PC-9 (cell line): Measurements from ENCODE around the gene CHRD. TPM values are rescaled to one million over a fixed set of nuclear protein-coding genes. Genes with fewer than 3 reads are reported as not detected.

Experiments
- BruUV-seq: library from RNA; stranded (reverse); fragments of 400-500 nt; replicated peaks from 2 replicates; lab custom pipeline; 2021; lab: Mats Ljungman, UMichigan
- CTCF ChIA-PET: fragments of 300-600 bp; sonication (Branson Sonifier 250); formaldehyde crosslinking; loops from one replicate; lab custom pipeline; 2022; ENCODE audit warnings: antibody characterized with exemption; lab: Charles Lee
- POLR2A ChIA-PET: fragments of 300-600 bp; sonication (Branson Sonifier 250); formaldehyde crosslinking; loops from one replicate; lab custom pipeline; 2022; ENCODE audit warnings: antibody characterized with exemption; ENCODE audit not compliant: unreplicated experiment; lab: Charles Lee
- DNase-seq, 2 experiments: peaks; one replicate each; pipeline versions ENCODE4 v3.0.0 to v3.0.0-alpha.2; 2015 to 2022; ENCODE audit warnings: mixed read lengths in 1 of 2
- H2AFZ ChIP-seq: fragments of 200-600 bp; sonication (generic); 2 replicates; pipeline ENCODE4 v1.8.1; 2017; ENCODE audit warnings: antibody characterized with exemption
- H3F3A ChIP-seq: fragments of 200-600 bp; sonication (generic); 2 replicates; pipeline ENCODE4 v1.8.1; 2017; ENCODE audit warnings: antibody characterized with exemption, mild to moderate bottlenecking, low read depth; ENCODE audit not compliant: insufficient read depth
- H3K27ac ChIP-seq: fragments of 200-600 bp; sonication (generic); 2 replicates; pipeline ENCODE4 v1.6.1; 2016; ENCODE audit warnings: mixed run types
- H3K27me3 ChIP-seq: fragments of 200-600 bp; sonication (generic); 2 replicates; pipeline ENCODE4 v1.6.1; 2016; ENCODE audit warnings: low read depth, mixed run types; ENCODE audit not compliant: insufficient read depth
- H3K36me3 ChIP-seq: fragments of 200-600 bp; sonication (generic); 2 replicates; pipeline ENCODE4 v1.6.1; 2016; ENCODE audit warnings: low read depth, mixed run types
- H3K4me1 ChIP-seq: fragments of 200-600 bp; sonication (generic); replicated peaks from 2 replicates; pipeline ENCODE4 v1.6.1; 2016; ENCODE audit warnings: mixed run types; ENCODE audit not compliant: insufficient read depth
- H3K4me2 ChIP-seq: fragments of 200-600 bp; sonication (generic); 2 replicates; pipeline ENCODE4 v1.6.1; 2017; ENCODE audit warnings: mixed run types
- H3K4me3 ChIP-seq: fragments of 200-600 bp; sonication (generic); 2 replicates; pipeline ENCODE4 v1.6.1; 2016; ENCODE audit warnings: mixed run types
- H3K79me2 ChIP-seq: fragments of 200-600 bp; sonication (generic); 2 replicates; pipeline ENCODE4 v1.6.1; 2017; ENCODE audit warnings: low read depth, mixed run types
- H3K9me2 ChIP-seq: fragments of 200-600 bp; sonication (generic); 2 replicates; pipeline ENCODE4 v1.8.1; 2017; ENCODE audit warnings: mild to moderate bottlenecking; ENCODE audit not compliant: insufficient read depth
- H3K9me3 ChIP-seq: fragments of 200-600 bp; sonication (generic); 2 replicates; pipeline ENCODE4 v1.8.1; 2016; ENCODE audit warnings: low read depth; ENCODE audit not compliant: insufficient read depth
- H4K20me1 ChIP-seq: fragments of 200-600 bp; sonication (generic); 2 replicates; pipeline ENCODE4 v1.8.1; 2017; ENCODE audit not compliant: insufficient read depth
- CTCF ChIP-seq: fragments of 200-600 bp; sonication (generic); conservative IDR thresholded peaks from 2 replicates; pipeline ENCODE4 v1.6.1; 2017; ENCODE audit warnings: mixed run types, antibody characterized with exemption, mild to moderate bottlenecking, moderate library complexity
- EZH2 ChIP-seq: fragments of 200-600 bp; sonication (generic); IDR thresholded peaks from 2 replicates; pipeline ENCODE4 v1.8.0; 2017; ENCODE audit warnings: antibody characterized with exemption, low read depth
- intact Hi-C: fragments of 100-400 bp; cut with micrococcal nuclease; formaldehyde crosslinking; loops from one replicate; pipeline ENCODE4 v1.10.0; 2022; ENCODE audit not compliant: unreplicated experiment
- total RNA-seq: library from RNA; stranded (reverse); gene quantifications from 2 replicates; pipeline ENCODE4 v1.2.3, GENCODE V29; 2021

The CHRD gene
- total RNA-seq, 1 experiment from 2014 or later, result not detected

- H3K4me1 ChIP-seq, result peaks cover 7% of the 10 kb centered on the region; the same call in 1 of the 2 replicates
- no peak overlapping the region for H3K4me3 ChIP-seq
- intact Hi-C loops, result loop anchor here (5.0 kb wide), 1 partner anchor 34 kb away; the partner anchor contains the start of gene EIF4G1
- no peaks in the 10 kb centered on the region for H3K79me2 ChIP-seq
- H3K9me2 ChIP-seq, result no peaks in the 10 kb centered on the region
- POLR2A ChIA-PET, result no interaction called here
- H3F3A ChIP-seq, result 0 out of 2 replicates have a peak, but pooled peaks cover 5% of the 10 kb centered on the region
- no peak for DNase-seq
- BruUV-seq, result no TSS peak
- TF ChIP-seq CTCF, result no peak
- no peak for TF ChIP-seq EZH2
- no peaks in the 10 kb centered on the region for H3K9me3 ChIP-seq
- no peak overlapping the region for H2AFZ ChIP-seq
- H3K4me2 ChIP-seq, result no peak overlapping the region
- CTCF ChIA-PET, result interaction anchor here (0.5 kb wide), 1 partner anchor 454 kb away, joined by 3 read pairs; no protein-coding TSS in a partner anchor
- H4K20me1 ChIP-seq, result no peaks in the 10 kb centered on the region
- no peak overlapping the region for H3K27ac ChIP-seq
- no peaks in the 10 kb centered on the region for H3K27me3 ChIP-seq
- H3K36me3 ChIP-seq, result no peaks in the 10 kb centered on the region
Observed at GRCh38 chr3:184346480-184347190, 33.2 kb upstream of the CHRD start.

- Histone ChIP-seq H3K4me2 (no peak overlapping the region), H3K4me1 (peaks cover 3% of the 10 kb centered on the region; the same call in 1 of the 2 replicates), H4K20me1 (no peaks in the 10 kb centered on the region), H3K79me2 (no peaks in the 10 kb centered on the region), H3K27ac (no peak overlapping the region), H3K36me3 (no peaks in the 10 kb centered on the region), H3K9me3 (no peaks in the 10 kb centered on the region), H3K27me3 (no peaks in the 10 kb centered on the region), H3F3A (0 out of 2 replicates have a peak, but pooled peaks cover 5% of the 10 kb centered on the region), H3K9me2 (no peaks in the 10 kb centered on the region), H2AFZ (no peak overlapping the region), H3K4me3 (no peak overlapping the region)
- CTCF ChIA-PET, result interaction anchor here (0.6 to 0.7 kb wide), 3 partner anchors 24 to 41 kb away, joined by 3 to 13 read pairs (median 8); no protein-coding TSS in a partner anchor
- BruUV-seq, result TSS peak; percentile 15
- no peak for DNase-seq
- TF ChIP-seq EZH2, result no peak
- TF ChIP-seq CTCF, result no peak
- POLR2A ChIA-PET, result no interaction called here
- intact Hi-C loops, result loop anchor here (5.0 kb wide), 1 partner anchor 35 kb away; the partner anchor contains the start of gene EIF4G1
Observed at GRCh38 chr3:184347321-184348056, 32.4 kb upstream of the CHRD start.

- Histone ChIP-seq H2AFZ (no peak overlapping the region), H3K79me2 (no peaks in the 10 kb centered on the region), H3K27me3 (no peaks in the 10 kb centered on the region), H3K4me1 (peaks cover 3% of the 10 kb centered on the region; the same call in 1 of the 2 replicates), H3K4me2 (no peak overlapping the region), H3K4me3 (no peak overlapping the region), H3K36me3 (no peaks in the 10 kb centered on the region), H3F3A (0 out of 2 replicates have a peak, but pooled peaks cover 5% of the 10 kb centered on the region), H4K20me1 (no peaks in the 10 kb centered on the region), H3K27ac (no peak overlapping the region), H3K9me3 (no peaks in the 10 kb centered on the region), H3K9me2 (no peaks in the 10 kb centered on the region)
- no peak for DNase-seq
- no TSS peak for BruUV-seq
- CTCF ChIA-PET, result interaction anchor here (0.6 to 0.7 kb wide), 3 partner anchors 24 to 41 kb away, joined by 3 to 13 read pairs (median 8); no protein-coding TSS in a partner anchor
- TF ChIP-seq CTCF (no peak), EZH2 (no peak)
- intact Hi-C loops, result loop anchor here (5.0 kb wide), 1 partner anchor 36 kb away; the partner anchor contains the start of gene EIF4G1
- POLR2A ChIA-PET, result no interaction called here
Observed at GRCh38 chr3:184348057-184348382, 31.8 kb upstream of the CHRD start.
